ENCODE results near the gene TRAPPC6A. TPM values are rescaled to one million over a fixed set of nuclear protein-coding genes. Genes with fewer than 3 reads are reported as not detected.

TRAPPC6A gene
- total RNA-seq, 2 experiments from 2014 or later = 64.4 to 65.0 TPM

DNA sequence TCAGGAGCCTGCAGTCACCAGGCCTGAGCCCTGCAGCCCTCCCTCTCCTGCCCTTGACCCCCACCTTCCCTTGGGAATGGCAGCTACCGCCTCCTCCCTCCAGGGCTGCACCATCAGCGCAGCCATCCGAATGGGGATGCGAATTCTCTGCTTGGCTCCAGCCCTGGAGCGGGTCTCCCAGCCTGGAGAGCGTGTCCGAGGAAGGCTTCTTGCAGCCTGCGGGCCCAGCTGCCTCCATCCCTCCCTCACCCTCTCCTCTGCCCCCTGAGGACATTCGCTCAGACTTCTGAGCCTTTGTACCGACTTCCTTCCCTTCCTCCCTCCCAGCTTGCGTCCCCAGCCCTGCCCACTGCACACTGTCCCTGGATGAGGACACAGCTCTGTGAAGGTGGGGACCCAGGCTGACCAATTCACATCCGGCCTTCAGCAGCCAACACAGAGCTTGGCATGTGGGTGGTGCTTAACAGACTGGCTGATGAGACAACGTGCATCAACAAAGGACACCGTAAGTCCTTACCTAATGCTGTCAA, 11.2 kb downstream of the TRAPPC6A start:
- POLR2A ChIA-PET = interaction anchor here (1.0 to 3.6 kb wide), 4 partner anchors 11 to 75 kb away, joined by 3 to 31 read pairs (median 4); partner anchors contain the start of genes BLOC1S3 and TRAPPC6A
- Mint-ChIP-seq H3K4me3 (no peak overlapping the region), H3K4me1 (peaks cover 52% of the 10 kb centered on the region), H3K27ac (peak overlapping the region; percentile 11), H3K36me3 (ENCODE audit: low read depth) (no peaks in the 10 kb centered on the region), H3K27me3 (no peaks in the 10 kb centered on the region), H3K9me3 (no peaks in the 10 kb centered on the region)
- no peak for DNase-seq
- CTCF ChIA-PET = interaction anchor here (0.7 to 1.6 kb wide), 3 partner anchors 11 to 54 kb away, joined by 3 to 4 read pairs (median 3); partner anchors contain the start of genes BLOC1S3 and TRAPPC6A

DNA sequence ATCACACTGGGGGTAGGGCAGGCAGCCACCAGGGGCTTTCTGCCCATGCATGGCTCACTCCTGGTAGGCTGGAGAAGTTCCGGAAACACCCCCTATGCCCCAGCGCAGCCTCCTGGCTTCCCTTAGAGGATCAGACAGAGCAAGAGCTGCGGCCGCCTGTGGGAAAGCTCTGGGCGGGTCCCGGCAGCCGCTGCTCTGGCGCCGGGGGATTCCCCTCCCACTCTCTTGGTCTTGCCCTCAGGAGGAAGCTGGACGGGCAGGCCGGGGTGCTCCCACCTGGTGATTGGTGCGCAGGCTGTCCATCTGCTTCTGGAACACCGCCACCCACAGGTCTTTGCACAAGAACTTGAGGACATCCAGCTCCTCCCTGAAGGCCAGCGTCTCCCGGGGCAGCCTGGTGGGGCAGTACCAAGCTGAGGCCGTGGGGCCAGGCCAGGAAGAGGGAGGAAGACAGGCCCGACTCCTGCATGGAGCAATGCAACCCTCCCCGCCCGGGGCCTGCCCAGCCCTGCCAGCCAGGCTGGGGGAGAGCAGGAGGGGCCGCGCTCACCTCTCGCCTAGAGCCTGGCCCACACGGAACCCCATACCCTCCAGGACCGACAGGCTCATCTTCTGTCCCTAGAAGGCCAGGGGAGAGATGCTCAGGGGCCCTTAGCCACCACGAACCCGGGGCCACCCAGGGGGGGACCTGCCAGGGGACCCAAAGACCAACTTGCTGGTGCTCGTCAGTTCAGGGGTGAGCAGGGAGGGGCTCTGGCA, 13.3 kb downstream of the TRAPPC6A start:
- DNase-seq = peak; percentile 66
- Mint-ChIP-seq H3K9me3 (no peaks in the 10 kb centered on the region), H3K27ac (no peak overlapping the region), H3K36me3 (ENCODE audit: low read depth) (no peaks in the 10 kb centered on the region), H3K4me1 (peaks cover 34% of the 10 kb centered on the region), H3K4me3 (no peak overlapping the region), H3K27me3 (peaks cover 3% of the 10 kb centered on the region)
- ChIA-PET CTCF (interaction anchor here (0.6 to 1.1 kb wide), 4 partner anchors 11 to 172 kb away, joined by 3 to 6 read pairs (median 4); partner anchors contain the start of gene TRAPPC6A), POLR2A (interaction anchor here (0.7 to 3.6 kb wide), 8 partner anchors 12 to 163 kb away, joined by 3 to 31 read pairs (median 3); partner anchors contain the start of genes BLOC1S3, CLASRP, PPP1R37 and TRAPPC6A)

DNA sequence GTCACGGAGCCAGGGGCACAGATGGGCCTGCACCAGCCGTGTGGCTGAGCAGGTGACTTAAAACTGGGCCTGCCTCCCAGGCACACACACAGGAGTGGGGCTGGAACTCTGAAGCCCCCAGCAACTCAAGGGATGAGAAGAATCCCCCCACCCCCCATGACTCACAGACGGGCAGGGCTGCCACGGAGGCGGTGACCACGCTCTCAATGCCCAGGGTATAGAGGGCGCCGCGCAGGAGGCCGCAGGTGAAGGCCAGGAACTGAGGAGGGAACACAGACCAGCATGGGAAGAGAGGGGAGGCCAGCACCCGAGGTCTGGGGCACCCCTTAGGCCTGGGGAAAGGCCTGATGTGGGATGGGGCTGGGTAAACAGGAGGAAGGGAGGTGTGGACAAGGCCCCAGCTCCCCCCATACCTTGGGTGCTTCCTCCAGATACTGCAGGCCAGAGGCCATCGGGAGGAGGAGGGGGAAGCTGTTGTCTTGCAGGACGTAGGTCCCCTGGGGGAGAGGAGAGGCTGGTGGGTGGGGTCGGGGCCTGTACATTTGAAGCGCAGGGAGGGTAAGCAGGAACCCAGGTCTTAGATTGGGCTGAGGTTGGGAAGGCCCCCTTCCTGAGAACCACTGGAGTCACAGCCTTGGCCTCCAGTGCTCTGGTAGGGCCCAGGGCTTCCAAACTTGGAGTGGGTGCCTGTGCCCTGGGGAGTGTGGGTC, 14.1 kb downstream of the TRAPPC6A start:
- Mint-ChIP-seq H3K36me3 (ENCODE audit: low read depth) (no peaks in the 10 kb centered on the region), H3K4me1 (peaks cover 27% of the 10 kb centered on the region), H3K27ac (peak overlapping the region; percentile 56), H3K9me3 (no peaks in the 10 kb centered on the region), H3K4me3 (no peak overlapping the region), H3K27me3 (peaks cover 3% of the 10 kb centered on the region)
- no peak for DNase-seq
- ChIA-PET POLR2A (interaction anchor here (0.7 to 3.6 kb wide), 8 partner anchors 11 to 162 kb away, joined by 3 to 31 read pairs (median 3); partner anchors contain the start of genes BLOC1S3, CLASRP, PPP1R37 and TRAPPC6A), CTCF (interaction anchor here (1.0 to 1.1 kb wide), 2 partner anchors 10 to 72 kb away, joined by 3 to 4 read pairs; no protein-coding TSS in a partner anchor)

DNA sequence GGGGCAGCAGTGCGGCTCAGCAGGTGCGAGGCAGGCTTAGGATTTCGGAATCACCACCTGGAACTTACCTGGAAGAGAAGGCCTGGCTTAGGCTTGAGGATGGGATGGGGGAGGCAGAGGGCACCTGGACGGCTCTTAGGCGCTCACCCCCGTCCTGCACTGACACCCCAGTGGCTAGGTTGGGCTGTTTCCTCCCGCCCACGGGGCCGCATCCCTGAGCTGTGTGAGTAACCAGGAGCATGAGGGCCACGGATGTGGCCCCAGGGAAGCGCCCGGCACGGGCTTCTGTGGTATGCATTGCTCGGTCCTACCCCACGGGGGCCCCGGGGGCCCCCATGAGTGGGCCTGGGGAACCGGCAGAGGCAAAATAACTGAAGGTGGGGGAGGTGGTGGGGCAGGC, 14.9 kb downstream of the TRAPPC6A start:
- DNase-seq = no peak
- POLR2A ChIA-PET = interaction anchor here (3.6 kb wide), 1 partner anchor 15 kb away, joined by 31 read pairs; the partner anchor contains the start of genes BLOC1S3 and TRAPPC6A
- H3K9me3 Mint-ChIP-seq = no peaks in the 10 kb centered on the region
- H3K27ac Mint-ChIP-seq = no peak overlapping the region
- CTCF ChIA-PET = no interaction called here
- H3K36me3 Mint-ChIP-seq (ENCODE audit: low read depth) = no peaks in the 10 kb centered on the region
- H3K4me3 Mint-ChIP-seq = no peak overlapping the region
- peaks cover 3% of the 10 kb centered on the region for H3K27me3 Mint-ChIP-seq
- H3K4me1 Mint-ChIP-seq = peaks cover 23% of the 10 kb centered on the region

DNA sequence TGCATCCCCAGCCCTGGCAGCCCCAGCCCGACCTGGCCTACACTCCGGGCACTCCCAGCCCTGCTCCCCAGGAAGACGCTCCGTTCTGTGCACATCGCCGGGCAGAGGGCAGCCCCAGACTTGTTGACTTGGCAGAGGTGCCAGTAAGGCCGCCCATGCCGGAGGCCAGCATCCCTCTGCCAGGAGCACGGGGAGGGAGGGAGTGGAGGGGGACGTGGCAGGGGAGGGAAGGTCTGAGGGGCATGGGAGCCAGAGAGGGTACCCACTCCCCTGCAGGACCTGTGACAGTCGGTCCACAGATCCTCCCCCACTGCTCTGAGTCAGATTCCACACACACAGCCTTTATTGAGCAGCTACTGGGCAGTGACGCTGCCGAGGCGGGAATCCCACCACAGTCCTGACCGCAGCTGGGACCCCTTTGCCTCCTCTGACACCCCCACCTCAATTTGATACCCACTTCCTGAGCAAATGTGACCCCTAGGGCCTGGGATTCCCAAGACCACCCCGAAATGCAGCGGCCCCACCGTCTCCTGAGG, 15.4 kb downstream of the TRAPPC6A start:
- no peaks in the 10 kb centered on the region for H3K9me3 Mint-ChIP-seq
- peaks cover 23% of the 10 kb centered on the region for H3K4me1 Mint-ChIP-seq
- ChIA-PET CTCF (no interaction called here), POLR2A (no interaction called here)
- peaks cover 6% of the 10 kb centered on the region for H3K27me3 Mint-ChIP-seq
- no peak overlapping the region for H3K4me3 Mint-ChIP-seq
- DNase-seq = no peak
- H3K27ac Mint-ChIP-seq = no peak overlapping the region
- no peaks in the 10 kb centered on the region for H3K36me3 Mint-ChIP-seq (ENCODE audit: low read depth)

DNA sequence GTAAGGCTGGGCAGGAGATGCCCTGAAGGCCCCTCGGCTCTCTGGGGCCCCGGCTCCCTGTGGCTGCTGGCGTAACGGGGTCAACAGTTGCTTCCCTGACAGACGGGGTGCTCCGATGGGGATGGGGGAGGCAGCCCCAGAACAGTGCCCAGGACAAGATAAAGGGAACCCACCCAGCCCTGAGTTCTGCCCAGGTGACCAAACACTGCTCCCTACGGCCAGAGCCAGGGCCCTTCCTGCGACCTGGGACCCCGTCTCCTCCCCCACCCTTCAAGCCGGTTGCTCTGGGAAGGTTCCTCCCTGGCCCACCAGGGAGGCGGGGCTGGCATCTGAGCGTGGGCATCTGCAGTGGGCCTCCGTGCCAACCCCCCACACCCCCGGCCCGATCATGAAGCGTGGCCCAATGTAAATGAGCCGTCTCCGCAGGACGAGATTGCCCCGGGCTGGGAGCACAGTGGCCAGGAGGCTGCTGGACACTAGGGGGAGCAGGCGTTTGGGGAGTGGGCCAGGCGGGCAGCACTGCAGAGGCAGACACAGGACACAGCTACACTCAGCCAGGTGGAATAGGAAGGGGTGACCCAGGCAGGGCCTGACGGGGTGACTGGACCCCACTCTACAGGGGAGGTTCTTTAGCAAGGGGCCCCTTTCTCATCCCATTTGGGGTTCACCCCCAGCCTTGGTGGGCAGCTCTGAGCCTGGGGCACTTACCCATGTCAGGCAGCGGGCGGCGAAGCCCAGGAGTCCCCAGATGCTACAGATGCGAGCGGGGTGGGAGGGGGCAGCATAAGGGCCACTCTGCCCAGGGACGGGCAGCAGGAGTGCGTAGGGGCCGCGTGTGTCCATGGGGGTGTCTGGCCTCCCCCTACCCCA, 16.1 kb downstream of the TRAPPC6A start:
- ChIA-PET POLR2A (no interaction called here), CTCF (no interaction called here)
- no peak overlapping the region for H3K4me3 Mint-ChIP-seq
- H3K36me3 Mint-ChIP-seq (ENCODE audit: low read depth) = no peaks in the 10 kb centered on the region
- H3K27ac Mint-ChIP-seq = no peak overlapping the region
- no peak for DNase-seq
- no peaks in the 10 kb centered on the region for H3K9me3 Mint-ChIP-seq
- peaks cover 20% of the 10 kb centered on the region for H3K4me1 Mint-ChIP-seq
- H3K27me3 Mint-ChIP-seq = peaks cover 10% of the 10 kb centered on the region

DNA sequence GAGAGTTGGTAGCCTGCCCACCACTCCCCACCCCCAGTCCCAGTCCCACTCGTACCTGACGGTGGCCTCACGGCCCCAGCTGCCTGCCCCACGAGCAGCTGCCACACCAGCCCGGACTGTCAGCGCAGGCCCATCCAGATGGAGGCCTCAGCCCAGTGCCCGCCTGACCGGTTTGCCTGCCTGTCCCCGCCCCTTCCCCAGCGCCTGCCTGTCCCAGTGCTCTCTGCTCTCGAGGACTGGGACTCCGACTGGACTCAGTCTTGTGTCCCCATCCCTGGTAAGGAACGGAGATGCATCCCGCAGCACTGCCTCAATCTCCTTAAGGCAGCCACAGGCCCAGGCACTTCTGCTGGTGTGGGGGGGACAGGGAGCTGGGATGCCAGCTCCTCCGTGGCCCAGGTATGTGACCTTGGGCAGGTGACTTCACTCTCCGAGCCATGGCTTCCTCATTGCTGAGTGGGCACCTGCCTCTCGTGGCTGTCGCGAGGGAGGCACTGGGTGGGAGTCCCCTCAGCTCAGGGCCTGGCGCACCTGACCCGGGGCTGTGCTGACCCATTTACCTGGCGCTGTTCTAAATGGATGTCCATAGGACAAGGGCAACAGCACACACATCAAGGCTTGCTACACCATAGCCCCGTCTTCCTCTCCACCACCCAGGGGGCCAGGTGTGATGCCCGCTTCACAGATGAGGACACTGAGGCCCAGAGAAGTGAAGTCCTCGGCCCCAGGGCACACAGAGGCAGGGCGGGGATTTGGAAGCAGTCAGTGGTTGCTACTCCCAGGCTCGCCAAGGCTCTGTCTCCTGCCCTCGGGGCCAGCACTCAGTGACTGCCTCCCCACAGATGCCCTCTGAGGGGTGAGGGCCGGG, 16.9 kb downstream of the TRAPPC6A start, which contains the start of gene NKPD1:
Gene NKPD1, minus strand, starts transcription at position 113 of the 868 bp plus-strand sequence. CDS start 832 bp downstream, outside the sequence.
- CTCF ChIA-PET = no interaction called here
- DNase-seq = no peak

DNA sequence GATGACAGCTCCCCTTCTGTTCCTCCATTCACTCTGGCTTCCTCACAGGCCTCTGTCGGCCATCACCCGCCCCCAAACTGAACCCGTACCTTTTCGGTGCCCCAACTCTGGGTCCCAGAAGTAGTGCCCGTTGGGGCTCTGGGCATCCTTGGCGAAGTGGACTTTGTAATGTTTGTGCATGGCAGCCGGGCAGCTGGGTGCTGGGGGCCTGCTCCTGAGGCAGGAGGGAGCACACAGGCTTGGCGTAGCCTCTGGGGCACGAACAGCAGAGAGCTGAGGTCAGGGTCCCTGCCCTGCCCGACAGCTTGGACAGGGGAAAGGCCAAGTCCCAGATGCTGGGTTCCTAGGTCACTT, 18.1 kb downstream of the TRAPPC6A start:
- H3K27me3 Mint-ChIP-seq = peaks cover 15% of the 10 kb centered on the region
- no peaks in the 10 kb centered on the region for H3K9me3 Mint-ChIP-seq
- DNase-seq = no peak
- H3K4me1 Mint-ChIP-seq = peaks cover 15% of the 10 kb centered on the region
- ChIA-PET POLR2A (interaction anchor here (0.9 to 1.2 kb wide), 2 partner anchors 10 to 12 kb away, joined by 3 to 4 read pairs; no protein-coding TSS in a partner anchor), CTCF (no interaction called here)
- H3K4me3 Mint-ChIP-seq = no peak overlapping the region
- H3K27ac Mint-ChIP-seq = no peak overlapping the region
- no peaks in the 10 kb centered on the region for H3K36me3 Mint-ChIP-seq (ENCODE audit: low read depth)

More for the DNA sequence above, 16.9 kb downstream of the TRAPPC6A start, which contains the start of gene NKPD1:
- no peak within 1 kb of the TSS for H3K27ac Mint-ChIP-seq
- peaks cover 12% of the 10 kb centered on the region for H3K27me3 Mint-ChIP-seq
- no peak within 1 kb of the TSS for H3K4me3 Mint-ChIP-seq
- no peaks in the 10 kb centered on the region for H3K36me3 Mint-ChIP-seq (ENCODE audit: low read depth)
- H3K4me1 Mint-ChIP-seq = peaks cover 18% of the 10 kb centered on the region
- POLR2A ChIA-PET = no interaction called here
- no peaks in the 10 kb centered on the region for H3K9me3 Mint-ChIP-seq

DNA sequence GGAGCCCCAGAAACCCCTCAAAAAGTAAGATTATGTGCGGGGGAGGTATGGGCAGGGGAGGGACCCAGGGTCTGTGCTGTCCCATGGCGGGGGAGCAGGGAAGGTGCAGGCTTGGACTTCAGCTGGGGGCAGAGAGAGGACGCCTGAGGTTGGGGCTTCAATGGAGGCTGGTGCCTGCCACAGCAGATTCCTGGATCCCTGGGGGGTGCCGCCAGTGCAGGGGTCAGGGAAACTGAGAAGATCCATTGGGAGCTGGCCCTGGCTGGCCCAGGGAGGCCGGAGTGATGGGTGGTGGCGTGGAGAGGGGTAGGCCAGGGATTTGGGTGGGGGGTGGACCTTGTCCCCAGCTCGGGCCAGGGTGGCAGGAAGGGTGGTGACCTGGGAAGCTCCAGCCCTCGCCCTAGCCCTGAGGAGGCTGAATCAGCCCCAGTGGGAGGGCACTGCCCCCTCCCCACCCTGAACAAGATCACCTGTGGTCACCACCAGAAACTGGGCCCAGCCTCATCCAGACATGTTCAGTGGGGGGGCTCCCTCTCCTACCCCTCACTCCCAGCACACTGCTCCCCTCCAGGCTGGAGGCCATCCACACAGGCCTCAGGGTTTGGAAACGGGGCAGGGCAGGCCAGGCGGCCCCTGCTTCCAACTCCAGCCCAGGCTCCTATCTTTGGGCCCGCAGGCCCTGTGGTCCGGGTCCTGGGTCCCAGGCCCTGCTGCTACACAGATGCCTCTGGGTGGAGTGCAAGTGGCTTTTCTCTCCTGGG, 18.6 kb downstream of the TRAPPC6A start:
- H3K9me3 Mint-ChIP-seq = no peaks in the 10 kb centered on the region
- peaks cover 12% of the 10 kb centered on the region for H3K4me1 Mint-ChIP-seq
- CTCF ChIA-PET = no interaction called here
- no peak for DNase-seq
- no peak overlapping the region for H3K27ac Mint-ChIP-seq
- POLR2A ChIA-PET = interaction anchor here (0.9 to 1.2 kb wide), 2 partner anchors 10 to 12 kb away, joined by 3 to 4 read pairs; no protein-coding TSS in a partner anchor
- H3K36me3 Mint-ChIP-seq (ENCODE audit: low read depth) = no peaks in the 10 kb centered on the region
- no peak overlapping the region for H3K4me3 Mint-ChIP-seq
- H3K27me3 Mint-ChIP-seq = peaks cover 17% of the 10 kb centered on the region

DNA sequence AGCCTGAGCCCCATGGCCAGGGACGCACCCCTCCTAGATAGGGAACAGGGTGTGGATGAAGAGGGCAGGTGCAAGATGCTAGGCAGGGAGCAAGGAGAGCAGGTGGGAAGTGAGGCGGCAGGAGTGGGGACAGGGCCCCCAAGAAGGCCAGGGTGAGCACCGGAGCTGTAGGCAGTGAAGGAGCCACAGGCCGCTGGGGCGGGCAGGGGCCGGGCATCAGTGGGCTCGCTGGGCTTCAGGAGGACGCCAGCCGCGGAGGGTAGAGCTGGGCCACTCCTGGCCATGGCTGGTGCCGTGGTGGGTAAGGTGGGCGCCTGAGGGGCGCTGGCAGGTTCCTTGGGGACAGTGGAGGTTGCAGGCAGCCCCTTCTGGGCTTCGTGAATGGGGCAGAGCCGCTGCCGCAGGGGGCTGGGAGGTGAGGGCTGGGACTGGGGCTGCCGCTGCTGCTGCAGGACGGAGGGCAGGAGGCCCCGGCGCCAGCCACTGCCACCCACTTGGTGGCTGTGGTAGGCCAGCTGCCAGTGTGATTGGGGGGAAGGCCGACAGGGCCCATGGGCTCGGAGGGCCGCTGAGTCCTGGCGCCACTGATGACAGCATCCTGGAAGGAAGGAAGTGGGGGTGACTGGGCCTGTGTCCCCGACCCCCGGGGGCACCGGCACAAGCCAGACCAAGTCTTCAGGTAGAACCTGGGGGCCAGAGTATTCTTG, 19.4 kb downstream of the TRAPPC6A start:
- DNase-seq = no peak
- ChIA-PET CTCF (no interaction called here), POLR2A (interaction anchor here (1.2 kb wide), 1 partner anchor 11 kb away, joined by 4 read pairs; no protein-coding TSS in a partner anchor)
- peaks cover 12% of the 10 kb centered on the region for H3K4me1 Mint-ChIP-seq
- H3K36me3 Mint-ChIP-seq (ENCODE audit: low read depth) = no peaks in the 10 kb centered on the region
- H3K4me3 Mint-ChIP-seq = no peak overlapping the region
- H3K27ac Mint-ChIP-seq = no peak overlapping the region
- peaks cover 24% of the 10 kb centered on the region for H3K27me3 Mint-ChIP-seq
- no peaks in the 10 kb centered on the region for H3K9me3 Mint-ChIP-seq

Data from activated CD4-positive, alpha-beta memory T cell treated with anti-CD3 and anti-CD28 coated beads, Interleukin-2, amount 10 ng/mL, durations not matched to agents 7 days and 5 days (primary cell).